HL-60 (cell line): ENCODE results near the gene RIN2.

Source experiments
- CTCF ChIP-seq: IDR thresholded peaks from one replicate; pipeline ENCODE4 v1.5.1; 2011; ENCODE audit warnings: low read length, control low read depth, inconsistent platforms; ENCODE audit not compliant: insufficient read depth
- POLR2AphosphoS5 ChIP-seq: IDR thresholded peaks from 2 replicates; pipeline ENCODE4 v1.6.1; 2012; ENCODE audit warnings: low read depth

- TF ChIP-seq CTCF (no peak), POLR2AphosphoS5 (no peak)
Measured at GRCh38 chr20:19745106-19745505, 13.0 kb upstream of the RIN2 start.
